Measurements from ENCODE around the gene BAG5. TPM values are rescaled to one million over a fixed set of nuclear protein-coding genes. Genes with fewer than 3 reads are reported as not detected.

The BAG5 gene
- total and polyA plus RNA-seq, 4 experiments from 2014 or later: 33.1 to 39.5 (median 37.0) TPM

DNA sequence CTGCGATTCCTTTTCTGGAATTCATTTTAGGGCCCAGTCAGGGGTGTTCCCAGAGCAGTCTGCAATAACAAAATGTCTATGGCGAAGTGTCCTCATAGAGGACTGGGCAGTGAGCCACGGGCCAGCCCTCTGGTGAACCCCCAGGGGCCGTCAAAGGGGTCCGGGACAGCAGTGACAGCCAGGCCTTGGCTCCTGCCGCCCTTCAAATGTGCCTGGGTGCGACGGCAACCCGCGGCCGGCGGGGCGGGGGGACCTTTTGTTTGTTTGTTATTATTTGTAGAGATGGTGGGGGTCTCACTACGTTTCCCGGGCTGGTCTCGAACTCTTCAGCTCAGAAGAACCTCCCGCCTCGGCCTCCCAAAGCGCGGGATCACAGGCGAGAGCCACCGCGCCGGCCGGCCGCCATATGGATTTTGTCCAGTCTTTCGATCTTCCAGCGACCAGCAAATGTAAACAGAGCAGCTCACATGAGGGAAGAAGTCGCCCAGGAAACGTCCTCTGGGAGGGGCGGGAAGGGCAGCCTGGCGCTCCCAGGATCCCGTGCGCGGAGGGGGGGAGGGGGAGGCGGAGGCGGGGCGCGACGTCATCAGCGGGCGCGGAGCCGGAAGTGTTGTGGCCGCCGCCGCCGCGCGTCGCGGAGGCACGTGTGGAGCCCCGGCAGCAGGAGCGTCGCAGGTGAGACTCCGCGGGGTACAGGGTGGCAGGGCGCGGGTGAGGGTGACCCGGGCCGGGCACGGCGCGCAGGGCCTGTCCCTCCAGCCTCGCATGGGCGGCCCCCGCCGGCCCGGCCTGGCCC is 33.7 kb downstream of the BAG5 start, which contains the start of gene TRMT61A:
TSS of gene TRMT61A (plus strand) at position 610 of the 796 bp plus-strand sequence. CDS start 783 bp downstream, outside the sequence.
- H3K27me3 ChIP-seq (ENCODE audit: insufficient read depth, low read length): no peaks in the 10 kb centered on the region
- Mint-ChIP-seq H3K36me3 (peaks cover 0 to 2% of the 10 kb centered on the region in 2 donors), H3K9me3 (no peaks in the 10 kb centered on the region), H3K4me3 (peak within 1 kb of the TSS; percentile 91 to 96 (median 93)), H3K27me3 (no peaks in the 10 kb centered on the region), H3K4me1 (peaks cover 17 to 53% (median 26%) of the 10 kb centered on the region in 4 donors), H3K27ac (peak within 1 kb of the TSS; percentile 95 to 97 (median 96))
- H3K36me3 ChIP-seq (ENCODE audit: insufficient read depth, low read length): no peaks in the 10 kb centered on the region
- ChIA-PET POLR2A (ENCODE audit: partially characterized antibody) (interaction anchor here (0.7 to 5.9 kb wide), 10 partner anchors 7 to 195 kb away, joined by 3 to 31 read pairs (median 5); partner anchors contain the start of genes BAG5, CKB, COA8 and EIF5), CTCF (ENCODE audit: partially characterized antibody) (interaction anchor here (1.4 to 2.4 kb wide), 3 partner anchors 10 to 100 kb away, joined by 3 to 12 read pairs (median 3); partner anchors contain the start of gene KLC1)
- peak within 1 kb of the TSS; percentile 76 for H3K27ac ChIP-seq (ENCODE audit: low read depth, low read length)
- peaks cover 30% of the 10 kb centered on the region for H3K4me1 ChIP-seq (ENCODE audit: insufficient read depth, low read length)
- no peaks in the 10 kb centered on the region for H3K9me3 ChIP-seq (ENCODE audit: control insufficient read depth in 1 of 2, low read length in 2 of 2)
- peak within 1 kb of the TSS; percentile 71 to 93 for H3K4me3 ChIP-seq (ENCODE audit: low read length in 2 of 2)
- intact Hi-C loops (cut with micrococcal nuclease): loop anchor here (1.0 to 2.0 kb wide), 2 partner anchors 7 to 34 kb away; partner anchors contain the start of genes BAG5 and COA8
- peak; percentile 72 to 77 (median 74) for DNase-seq

DNA sequence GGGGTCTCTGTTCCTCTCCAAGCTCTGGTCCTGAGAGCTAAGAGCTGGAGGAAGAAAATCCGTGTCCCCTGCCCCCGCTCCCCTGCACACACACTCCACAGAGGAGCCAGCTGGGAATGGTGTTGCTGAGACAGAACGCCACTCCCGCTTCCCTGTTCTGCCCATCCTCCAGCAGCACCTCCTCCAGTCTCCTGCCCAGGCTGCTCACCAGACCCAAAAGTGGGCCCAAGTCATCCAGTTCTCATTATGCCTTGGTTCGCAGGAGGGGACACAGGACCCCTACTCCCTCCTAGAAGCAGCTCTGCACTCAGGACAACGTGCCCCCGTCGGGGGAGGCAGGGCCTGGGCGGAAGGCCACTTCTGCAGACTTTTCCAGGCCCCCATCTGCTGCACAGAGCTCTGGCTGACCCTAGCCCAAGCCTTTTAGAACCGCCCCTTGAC is 34.3 kb downstream of the BAG5 start:
- POLR2A ChIA-PET (ENCODE audit: partially characterized antibody): interaction anchor here (0.7 to 5.9 kb wide), 6 partner anchors 7 to 195 kb away, joined by 3 to 31 read pairs (median 6); partner anchors contain the start of genes BAG5, CKB, COA8 and EIF5
- Mint-ChIP-seq H3K27me3 (peaks cover 0 to 3% of the 10 kb centered on the region in 2 donors), H3K4me1 (peaks cover 17 to 58% (median 28%) of the 10 kb centered on the region in 4 donors), H3K27ac (peak overlapping the region; percentile 87 to 97 (median 96)), H3K9me3 (no peaks in the 10 kb centered on the region), H3K36me3 (peaks cover 0 to 2% of the 10 kb centered on the region in 2 donors), H3K4me3 (peak overlapping the region; percentile 91 to 96 (median 92))
- Histone ChIP-seq H3K27me3 (ENCODE audit: insufficient read depth, low read length) (no peaks in the 10 kb centered on the region), H3K27ac (ENCODE audit: low read depth, low read length) (peak overlapping the region; percentile 76), H3K9me3 (ENCODE audit: control insufficient read depth in 1 of 2, low read length in 2 of 2) (no peaks in the 10 kb centered on the region), H3K36me3 (ENCODE audit: insufficient read depth, low read length) (no peaks in the 10 kb centered on the region), H3K4me3 (ENCODE audit: low read length in 2 of 2) (peak overlapping the region; percentile 52 to 71), H3K4me1 (ENCODE audit: insufficient read depth, low read length) (peaks cover 30% of the 10 kb centered on the region)
- intact Hi-C loops (cut with micrococcal nuclease): loop anchor here (2.0 kb wide), 1 partner anchor 35 kb away; the partner anchor contains the start of genes BAG5 and COA8
- CTCF ChIA-PET (ENCODE audit: partially characterized antibody): interaction anchor here (2.4 kb wide), 1 partner anchor 9 kb away, joined by 12 read pairs; no protein-coding TSS in a partner anchor
- DNase-seq: no peak

DNA sequence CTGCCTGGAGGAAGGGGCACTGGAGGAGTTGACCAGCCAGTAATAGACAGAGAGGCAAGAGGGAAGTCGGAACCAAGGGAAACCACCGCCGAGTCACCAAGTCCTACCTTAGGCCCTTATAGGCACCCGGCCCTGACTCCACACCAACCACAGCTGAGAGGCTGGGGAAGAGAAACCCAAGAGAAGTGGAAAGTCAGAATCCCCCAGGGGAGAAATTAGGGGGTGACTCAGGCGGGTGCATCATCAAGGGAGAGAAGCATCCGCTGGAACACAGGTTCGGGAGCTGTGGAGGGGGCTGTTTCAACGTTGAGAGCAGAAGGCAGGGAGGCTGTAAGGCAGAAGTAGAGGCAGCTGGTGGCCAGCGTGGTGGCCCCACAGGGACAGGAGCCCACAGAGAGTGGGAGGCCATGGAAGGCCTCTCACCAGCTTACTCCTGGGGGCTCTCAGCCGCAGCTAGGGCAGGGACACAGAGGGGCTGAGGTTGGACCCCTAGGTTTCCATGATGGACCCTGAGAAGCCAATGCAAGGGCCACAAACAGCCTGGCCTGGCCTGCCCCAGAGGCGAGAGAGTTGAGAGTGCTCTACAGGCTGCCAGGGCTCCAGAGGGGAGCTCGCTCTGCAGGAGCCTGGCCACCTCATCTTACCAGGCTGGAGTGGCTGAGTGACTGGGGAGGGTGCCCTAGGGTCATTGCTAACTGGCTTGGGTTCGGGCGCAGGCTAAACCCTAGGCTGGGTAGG is 34.9 kb downstream of the BAG5 start:
- no peak for DNase-seq
- Mint-ChIP-seq H3K27ac (peak overlapping the region; percentile 61 to 97 (median 78)), H3K4me3 (peak overlapping the region; percentile 64 to 93 (median 91)), H3K36me3 (peaks cover 0 to 2% of the 10 kb centered on the region in 2 donors), H3K27me3 (peaks cover 0 to 3% of the 10 kb centered on the region in 2 donors), H3K4me1 (peaks cover 17 to 58% (median 28%) of the 10 kb centered on the region in 4 donors), H3K9me3 (no peaks in the 10 kb centered on the region)
- ChIA-PET CTCF (ENCODE audit: partially characterized antibody) (interaction anchor here (1.5 to 2.4 kb wide), 2 partner anchors 9 kb away, joined by 4 to 12 read pairs; no protein-coding TSS in a partner anchor), POLR2A (ENCODE audit: partially characterized antibody) (interaction anchor here (1.2 to 5.9 kb wide), 4 partner anchors 9 to 194 kb away, joined by 5 to 31 read pairs (median 6); partner anchors contain the start of genes BAG5, COA8, EIF5 and KLC1)
- H3K27ac ChIP-seq (ENCODE audit: low read depth, low read length): no peak overlapping the region
- H3K4me1 ChIP-seq (ENCODE audit: insufficient read depth, low read length): peaks cover 34% of the 10 kb centered on the region
- H3K27me3 ChIP-seq (ENCODE audit: insufficient read depth, low read length): no peaks in the 10 kb centered on the region
- no peak overlapping the region for H3K4me3 ChIP-seq (ENCODE audit: low read length in 2 of 2)
- H3K36me3 ChIP-seq (ENCODE audit: insufficient read depth, low read length): no peaks in the 10 kb centered on the region
- intact Hi-C loops (cut with micrococcal nuclease): loop anchor here (2.0 kb wide), 1 partner anchor 35 kb away; the partner anchor contains the start of genes BAG5 and COA8
- no peaks in the 10 kb centered on the region for H3K9me3 ChIP-seq (ENCODE audit: control insufficient read depth in 1 of 2, low read length in 2 of 2)

DNA sequence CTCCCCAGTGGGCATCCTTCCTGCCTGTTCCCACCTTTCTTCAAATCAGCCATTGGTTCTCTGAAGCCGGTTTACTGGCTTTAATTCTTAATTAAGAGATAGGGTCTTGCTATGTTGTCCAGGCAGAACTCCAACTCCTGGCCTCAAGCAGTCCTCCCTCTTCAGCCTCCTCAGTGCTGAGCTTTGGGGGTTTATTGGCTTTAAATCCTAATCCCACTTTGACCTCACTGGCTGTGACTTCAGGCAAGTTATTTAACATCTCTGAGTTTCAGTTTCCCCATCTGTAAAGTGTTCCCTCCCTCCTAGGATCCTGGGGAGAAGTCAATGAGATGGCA is 35.6 kb downstream of the BAG5 start:
- H3K9me3 ChIP-seq (ENCODE audit: control insufficient read depth in 1 of 2, low read length in 2 of 2): no peaks in the 10 kb centered on the region
- H3K27me3 Mint-ChIP-seq: peaks cover 0 to 3% of the 10 kb centered on the region in 2 donors
- H3K4me3 Mint-ChIP-seq: peak overlapping the region in 3 of 8 donors; percentile 15 to 91 (median 74)
- peaks cover 0 to 2% of the 10 kb centered on the region in 2 donors for H3K36me3 Mint-ChIP-seq
- peaks cover 17 to 56% (median 28%) of the 10 kb centered on the region in 4 donors for H3K4me1 Mint-ChIP-seq
- no peaks in the 10 kb centered on the region for H3K9me3 Mint-ChIP-seq
- ChIA-PET CTCF (ENCODE audit: partially characterized antibody) (interaction anchor here (1.5 kb wide), 1 partner anchor 8 kb away, joined by 4 read pairs; no protein-coding TSS in a partner anchor), POLR2A (ENCODE audit: partially characterized antibody) (interaction anchor here (5.9 kb wide), 1 partner anchor 35 kb away, joined by 31 read pairs; the partner anchor contains the start of genes BAG5 and COA8)
- H3K36me3 ChIP-seq (ENCODE audit: insufficient read depth, low read length): no peaks in the 10 kb centered on the region
- no peak overlapping the region for H3K4me3 ChIP-seq (ENCODE audit: low read length in 2 of 2)
- peak overlapping the region in 6 of 7 donors; percentile 42 to 95 (median 76) for H3K27ac Mint-ChIP-seq
- peaks cover 38% of the 10 kb centered on the region for H3K4me1 ChIP-seq (ENCODE audit: insufficient read depth, low read length)
- DNase-seq: no peak
- no peak overlapping the region for H3K27ac ChIP-seq (ENCODE audit: low read depth, low read length)
- intact Hi-C loops (cut with micrococcal nuclease): no loop called here
- H3K27me3 ChIP-seq (ENCODE audit: insufficient read depth, low read length): no peaks in the 10 kb centered on the region

DNA sequence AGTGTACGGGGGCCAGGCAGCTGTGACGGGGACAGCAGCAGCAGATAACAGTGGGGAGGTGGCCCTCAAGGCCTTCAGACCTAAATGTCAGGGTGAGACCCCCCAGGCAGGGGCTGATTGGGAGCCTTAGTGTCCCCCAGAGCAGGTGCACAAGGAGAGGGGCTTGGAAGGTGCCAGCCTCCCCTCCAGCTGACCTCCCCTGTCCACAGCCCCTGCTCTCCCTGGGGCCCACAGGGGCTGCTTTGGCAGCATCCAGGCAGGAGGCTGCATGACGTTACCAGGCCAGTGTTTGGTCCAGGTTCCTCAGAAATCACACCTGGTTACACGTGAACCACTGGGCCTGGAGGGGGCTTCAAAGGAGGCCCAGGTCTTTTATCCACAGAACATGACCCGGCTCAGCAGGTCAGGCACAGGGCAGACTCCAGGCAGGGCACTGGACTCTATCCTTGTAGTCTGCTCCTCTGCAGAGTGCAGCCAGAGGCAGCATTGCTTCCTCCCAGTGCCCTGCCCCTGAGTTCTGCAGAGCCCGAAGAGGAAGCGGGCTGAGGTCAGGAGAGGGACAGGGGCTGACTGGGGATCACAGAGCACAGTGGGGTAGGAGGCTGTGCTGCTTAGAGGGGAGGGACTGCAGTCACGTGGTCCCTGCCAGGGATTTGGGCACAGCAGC is 36.1 kb downstream of the BAG5 start:
- CTCF ChIA-PET (ENCODE audit: partially characterized antibody): interaction anchor here (1.5 kb wide), 1 partner anchor 8 kb away, joined by 4 read pairs; no protein-coding TSS in a partner anchor

More for the DNA sequence above, 36.1 kb downstream of the BAG5 start:
- H3K9me3 ChIP-seq (ENCODE audit: control insufficient read depth in 1 of 2, low read length in 2 of 2): no peaks in the 10 kb centered on the region
- Mint-ChIP-seq H3K27me3 (peaks cover 0 to 3% of the 10 kb centered on the region in 2 donors), H3K27ac (peak overlapping the region in 3 of 7 donors; percentile 6 to 76 (median 35)), H3K4me1 (peaks cover 17 to 51% (median 26%) of the 10 kb centered on the region in 4 donors), H3K36me3 (peaks cover 0 to 2% of the 10 kb centered on the region in 2 donors), H3K4me3 (no peak overlapping the region), H3K9me3 (no peaks in the 10 kb centered on the region)
- POLR2A ChIA-PET (ENCODE audit: partially characterized antibody): interaction anchor here (5.9 kb wide), 1 partner anchor 36 kb away, joined by 31 read pairs; the partner anchor contains the start of genes BAG5 and COA8
- no peaks in the 10 kb centered on the region for H3K27me3 ChIP-seq (ENCODE audit: insufficient read depth, low read length)
- intact Hi-C loops (cut with micrococcal nuclease): no loop called here
- H3K27ac ChIP-seq (ENCODE audit: low read depth, low read length): no peak overlapping the region
- no peaks in the 10 kb centered on the region for H3K36me3 ChIP-seq (ENCODE audit: insufficient read depth, low read length)
- DNase-seq: no peak
- H3K4me3 ChIP-seq (ENCODE audit: low read length in 2 of 2): no peak overlapping the region
- peaks cover 38% of the 10 kb centered on the region for H3K4me1 ChIP-seq (ENCODE audit: insufficient read depth, low read length)

Measured in CD4-positive, alpha-beta memory T cell (primary cell).